ENCODE measurements around the gene GPR15.

GRCh38 chr3:98522544-98523281 lies 9.1 kb upstream of the GPR15 start, which contains the start of gene CLDND1:
- TF ChIP-seq POLR2A (IDR thresholded peaks at IDR 0.05; ENCODE audit: extremely low read depth, insufficient read length) (peak; percentile 65), CTCF (IDR thresholded peaks at IDR 0.05; ENCODE audit: low read depth, low read length) (no peak), MAX (IDR thresholded peaks at IDR 0.05; ENCODE audit: low read depth, low read length) (peak; percentile 44)
